Glutamatergic neuron (in vitro differentiated cells): ENCODE measurements around the gene HOXD9. TPM values are rescaled to one million over a fixed set of nuclear protein-coding genes. Genes with fewer than 3 reads are reported as not detected.

Experiments
- DNase-seq: peaks from one replicate; pipeline ENCODE4 v3.0.0; 2022
- H3K27ac Mint-ChIP-seq: one replicate; pipeline ENCODE4 v1.8.0; 2020; ENCODE audit warnings: mild to moderate bottlenecking, mixed read lengths, inconsistent platforms; ENCODE audit not compliant: unreplicated experiment
- H3K27me3 Mint-ChIP-seq: one replicate; pipeline ENCODE4 v1.8.0; 2020; ENCODE audit warnings: mild to moderate bottlenecking, moderate library complexity, mixed read lengths, inconsistent platforms; ENCODE audit not compliant: unreplicated experiment
- H3K36me3 Mint-ChIP-seq: one replicate; pipeline ENCODE4 v1.8.0; 2020; ENCODE audit warnings: mild to moderate bottlenecking, mixed read lengths, inconsistent platforms; ENCODE audit not compliant: unreplicated experiment
- H3K4me1 Mint-ChIP-seq: one replicate; pipeline ENCODE4 v1.8.0; 2020; ENCODE audit warnings: mild to moderate bottlenecking, low read depth, mixed read lengths, inconsistent platforms; ENCODE audit not compliant: unreplicated experiment
- H3K4me3 Mint-ChIP-seq: one replicate; pipeline ENCODE4 v1.8.0; 2020; ENCODE audit warnings: mild to moderate bottlenecking, mixed read lengths, inconsistent platforms; ENCODE audit not compliant: unreplicated experiment
- H3K9me3 Mint-ChIP-seq: one replicate; pipeline ENCODE4 v1.8.0; 2020; ENCODE audit warnings: mild to moderate bottlenecking, moderate library complexity, mixed read lengths, inconsistent platforms; ENCODE audit not compliant: unreplicated experiment
- total RNA-seq: library from RNA; stranded (reverse); fragmentation: NEBNext Ultra II Directional; extraction: Animal tissue kit (Norgen Biotek cat#: 25700); gene quantifications from one replicate; pipeline ENCODE4 v1.2.1, GENCODE V29; 2021; ENCODE audit not compliant: unreplicated experiment
- TF ChIP-seq, protein P1 (sequence below): fragments of 200-600 bp; sonication (generic); IDR thresholded peaks from one replicate; pipeline ENCODE4 v1.5.0; 2021; ENCODE audit not compliant: partially characterized antibody, unreplicated experiment

Gene HOXD9
- total RNA-seq, 1 donor from 2014 or later: 0.44 TPM

- H3K27me3 Mint-ChIP-seq: peaks cover 51% of the 10 kb centered on the region
- H3K36me3 Mint-ChIP-seq: no peaks in the 10 kb centered on the region
- TF ChIP-seq, protein P1, sequence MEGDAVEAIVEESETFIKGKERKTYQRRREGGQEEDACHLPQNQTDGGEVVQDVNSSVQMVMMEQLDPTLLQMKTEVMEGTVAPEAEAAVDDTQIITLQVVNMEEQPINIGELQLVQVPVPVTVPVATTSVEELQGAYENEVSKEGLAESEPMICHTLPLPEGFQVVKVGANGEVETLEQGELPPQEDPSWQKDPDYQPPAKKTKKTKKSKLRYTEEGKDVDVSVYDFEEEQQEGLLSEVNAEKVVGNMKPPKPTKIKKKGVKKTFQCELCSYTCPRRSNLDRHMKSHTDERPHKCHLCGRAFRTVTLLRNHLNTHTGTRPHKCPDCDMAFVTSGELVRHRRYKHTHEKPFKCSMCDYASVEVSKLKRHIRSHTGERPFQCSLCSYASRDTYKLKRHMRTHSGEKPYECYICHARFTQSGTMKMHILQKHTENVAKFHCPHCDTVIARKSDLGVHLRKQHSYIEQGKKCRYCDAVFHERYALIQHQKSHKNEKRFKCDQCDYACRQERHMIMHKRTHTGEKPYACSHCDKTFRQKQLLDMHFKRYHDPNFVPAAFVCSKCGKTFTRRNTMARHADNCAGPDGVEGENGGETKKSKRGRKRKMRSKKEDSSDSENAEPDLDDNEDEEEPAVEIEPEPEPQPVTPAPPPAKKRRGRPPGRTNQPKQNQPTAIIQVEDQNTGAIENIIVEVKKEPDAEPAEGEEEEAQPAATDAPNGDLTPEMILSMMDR: no peak
- no peak for DNase-seq
- peak overlapping the region; percentile 70 for H3K4me3 Mint-ChIP-seq
- no peak overlapping the region for H3K27ac Mint-ChIP-seq
- H3K9me3 Mint-ChIP-seq: peaks cover 27% of the 10 kb centered on the region
- peaks cover 19% of the 10 kb centered on the region for H3K4me1 Mint-ChIP-seq
Observed at GRCh38 chr2:176082525-176082823, 40.0 kb upstream of the HOXD9 start.

DNA sequence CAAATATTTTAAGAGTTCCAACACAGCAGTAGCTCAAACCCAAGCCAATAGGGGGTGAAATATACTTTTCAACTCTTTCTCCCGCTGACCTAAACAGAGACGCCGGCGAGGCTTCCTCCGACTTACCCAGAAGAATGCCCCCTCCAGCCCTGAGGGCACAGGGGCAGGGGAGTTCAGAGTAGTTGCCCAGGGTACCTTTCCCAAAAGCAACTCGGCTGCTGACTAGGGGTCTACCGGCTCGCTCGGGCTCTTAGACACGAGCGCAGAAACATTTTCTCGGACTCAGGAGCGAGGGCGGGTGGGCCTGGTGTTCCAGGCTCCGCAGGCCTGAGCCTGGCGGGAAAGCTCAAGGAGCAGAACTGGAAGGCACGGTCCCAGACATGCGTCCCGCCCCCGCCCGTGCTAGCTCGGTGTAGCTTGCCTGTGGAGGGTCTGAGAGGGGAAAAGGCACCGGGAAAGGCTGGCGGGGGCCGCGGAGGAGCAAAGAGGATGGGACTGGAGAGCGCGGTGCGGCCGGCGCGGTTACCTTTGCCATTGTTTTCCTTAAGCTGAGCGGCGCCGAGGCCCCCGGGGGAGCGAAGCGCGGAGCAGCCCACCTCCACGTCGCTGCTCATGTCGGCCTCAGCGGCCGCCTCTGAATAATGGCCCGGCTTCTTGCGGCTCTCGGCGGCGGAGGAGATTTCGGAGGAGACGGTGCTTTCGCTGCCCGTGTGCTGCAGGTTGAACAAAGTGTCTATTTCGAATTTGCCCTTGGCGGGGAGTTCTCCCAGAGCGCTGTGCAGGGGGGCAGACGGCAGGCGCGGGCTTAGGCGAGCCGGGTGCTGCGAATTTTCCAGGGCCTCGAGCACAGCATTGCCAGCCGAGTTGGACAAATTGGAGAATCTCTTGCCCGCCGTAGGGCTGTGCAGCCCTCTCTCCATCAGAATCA, 39.4 kb upstream of the HOXD9 start:
- no peak overlapping the region for H3K27ac Mint-ChIP-seq
- DNase-seq: no peak
- H3K4me1 Mint-ChIP-seq: peaks cover 19% of the 10 kb centered on the region
- H3K36me3 Mint-ChIP-seq: no peaks in the 10 kb centered on the region
- peak overlapping the region; percentile 69 for H3K4me3 Mint-ChIP-seq
- TF ChIP-seq, protein P1: no peak
- peaks cover 27% of the 10 kb centered on the region for H3K9me3 Mint-ChIP-seq
- peaks cover 53% of the 10 kb centered on the region for H3K27me3 Mint-ChIP-seq

DNA sequence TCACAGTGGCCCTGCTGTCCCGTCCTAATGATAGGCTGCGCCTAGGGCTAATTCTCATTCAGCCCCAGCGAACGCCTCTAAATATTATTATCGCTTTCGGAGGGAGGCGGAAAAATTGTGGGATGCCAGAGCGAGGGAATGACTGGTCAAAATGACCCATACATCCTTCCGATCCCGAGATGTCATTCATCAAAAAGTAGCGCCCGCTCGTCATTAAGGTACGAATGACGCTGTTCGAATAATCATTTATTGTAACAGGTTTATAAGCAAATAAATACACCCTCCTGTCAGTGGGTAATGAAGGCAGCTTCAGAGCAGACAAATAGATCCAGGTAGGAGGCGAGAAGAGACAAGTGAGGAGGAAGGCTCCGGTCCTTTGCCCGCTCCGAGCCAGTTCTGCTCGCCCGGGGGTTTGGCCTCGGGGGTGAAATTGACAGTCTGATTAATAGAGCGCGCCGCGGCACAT, 38.7 kb upstream of the HOXD9 start, which contains the start of gene EVX2:
TSS of gene EVX2 (minus strand) at position 167 of the 466 bp plus-strand sequence. CDS start 186 bp downstream, outside the sequence.
- Mint-ChIP-seq H3K27ac (no peak within 1 kb of the TSS), H3K27me3 (peaks cover 55% of the 10 kb centered on the region), H3K9me3 (peaks cover 24% of the 10 kb centered on the region), H3K4me3 (peak within 1 kb of the TSS; percentile 80), H3K4me1 (peaks cover 13% of the 10 kb centered on the region), H3K36me3 (no peaks in the 10 kb centered on the region)
- TF ChIP-seq, protein P1: no peak
- no peak for DNase-seq

DNA sequence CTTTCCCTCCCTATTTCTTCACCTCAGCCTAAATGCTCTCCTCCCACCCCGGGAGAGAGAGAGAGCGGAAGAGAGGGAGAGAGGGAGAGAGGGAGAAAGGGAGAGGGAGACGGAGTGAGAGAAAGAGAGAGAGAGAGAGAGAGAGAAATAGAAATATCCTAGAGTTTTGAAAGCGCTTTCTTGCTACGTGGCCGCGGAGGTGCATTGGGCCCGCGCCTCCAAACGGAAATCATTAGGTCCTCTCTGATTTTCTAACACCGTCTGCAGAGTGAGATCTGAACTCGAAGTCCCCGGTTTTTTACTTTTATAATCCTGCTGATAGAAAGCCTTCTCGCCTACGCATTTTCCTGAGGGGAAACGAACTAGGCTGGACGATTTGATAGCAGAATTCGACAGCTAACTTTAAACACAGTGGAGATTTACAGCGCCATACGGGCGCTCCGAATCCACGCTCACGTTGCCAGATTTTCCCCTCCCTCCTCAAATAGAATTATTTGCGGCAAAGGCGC, 37.9 kb upstream of the HOXD9 start:
- H3K9me3 Mint-ChIP-seq: peaks cover 19% of the 10 kb centered on the region
- TF ChIP-seq, protein P1: no peak
- H3K4me1 Mint-ChIP-seq: peaks cover 13% of the 10 kb centered on the region
- peak overlapping the region; percentile 80 for H3K4me3 Mint-ChIP-seq
- peaks cover 53% of the 10 kb centered on the region for H3K27me3 Mint-ChIP-seq
- H3K27ac Mint-ChIP-seq: no peak overlapping the region
- no peak for DNase-seq
- no peaks in the 10 kb centered on the region for H3K36me3 Mint-ChIP-seq
